ENCODE results near the gene IGFBP3.

DNA sequence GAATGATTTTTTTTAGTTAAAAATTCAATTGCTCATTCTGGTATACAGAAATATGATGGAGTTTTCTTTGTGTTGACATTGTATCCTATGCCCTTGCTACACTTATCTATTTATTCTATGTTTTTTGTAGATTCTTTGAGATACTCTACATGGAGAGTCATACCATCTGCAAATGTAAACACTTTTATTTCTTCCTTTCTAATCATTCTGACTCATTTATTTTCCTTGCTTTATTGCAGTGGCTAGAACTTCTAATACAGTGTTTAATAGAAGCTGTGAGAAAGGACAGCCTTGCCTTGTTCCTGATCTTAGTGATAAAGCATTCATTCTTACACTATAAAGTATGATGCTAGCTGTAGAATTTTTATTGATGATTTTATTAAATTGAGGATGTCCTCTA is 9.9 kb upstream of the IGFBP3 start:
- no peak for TF ChIP-seq EZH2 (IDR thresholded peaks at IDR 0.05; ENCODE audit: borderline replicate concordance)
- TF ChIP-seq, protein P1, sequence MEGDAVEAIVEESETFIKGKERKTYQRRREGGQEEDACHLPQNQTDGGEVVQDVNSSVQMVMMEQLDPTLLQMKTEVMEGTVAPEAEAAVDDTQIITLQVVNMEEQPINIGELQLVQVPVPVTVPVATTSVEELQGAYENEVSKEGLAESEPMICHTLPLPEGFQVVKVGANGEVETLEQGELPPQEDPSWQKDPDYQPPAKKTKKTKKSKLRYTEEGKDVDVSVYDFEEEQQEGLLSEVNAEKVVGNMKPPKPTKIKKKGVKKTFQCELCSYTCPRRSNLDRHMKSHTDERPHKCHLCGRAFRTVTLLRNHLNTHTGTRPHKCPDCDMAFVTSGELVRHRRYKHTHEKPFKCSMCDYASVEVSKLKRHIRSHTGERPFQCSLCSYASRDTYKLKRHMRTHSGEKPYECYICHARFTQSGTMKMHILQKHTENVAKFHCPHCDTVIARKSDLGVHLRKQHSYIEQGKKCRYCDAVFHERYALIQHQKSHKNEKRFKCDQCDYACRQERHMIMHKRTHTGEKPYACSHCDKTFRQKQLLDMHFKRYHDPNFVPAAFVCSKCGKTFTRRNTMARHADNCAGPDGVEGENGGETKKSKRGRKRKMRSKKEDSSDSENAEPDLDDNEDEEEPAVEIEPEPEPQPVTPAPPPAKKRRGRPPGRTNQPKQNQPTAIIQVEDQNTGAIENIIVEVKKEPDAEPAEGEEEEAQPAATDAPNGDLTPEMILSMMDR (IDR thresholded peaks at IDR 0.05; ENCODE audit: poor library complexity), result no peak
- TF ChIP-seq EZH2phosphoT487 (IDR thresholded peaks at IDR 0.05; ENCODE audit: low read depth, severe bottlenecking, unreplicated experiment), result no peak
